ENCODE data around the gene BMP8A. TPM values are rescaled to one million over a fixed set of nuclear protein-coding genes. Genes with fewer than 3 reads are reported as not detected.
A peak's percentile ranks its signal among the peaks of the same experiment; 100 is the strongest.

The BMP8A gene
- total and polyA plus RNA-seq, 7 donors = 0.27 to 3.2 (median 0.81) TPM; not detected in 1

DNA sequence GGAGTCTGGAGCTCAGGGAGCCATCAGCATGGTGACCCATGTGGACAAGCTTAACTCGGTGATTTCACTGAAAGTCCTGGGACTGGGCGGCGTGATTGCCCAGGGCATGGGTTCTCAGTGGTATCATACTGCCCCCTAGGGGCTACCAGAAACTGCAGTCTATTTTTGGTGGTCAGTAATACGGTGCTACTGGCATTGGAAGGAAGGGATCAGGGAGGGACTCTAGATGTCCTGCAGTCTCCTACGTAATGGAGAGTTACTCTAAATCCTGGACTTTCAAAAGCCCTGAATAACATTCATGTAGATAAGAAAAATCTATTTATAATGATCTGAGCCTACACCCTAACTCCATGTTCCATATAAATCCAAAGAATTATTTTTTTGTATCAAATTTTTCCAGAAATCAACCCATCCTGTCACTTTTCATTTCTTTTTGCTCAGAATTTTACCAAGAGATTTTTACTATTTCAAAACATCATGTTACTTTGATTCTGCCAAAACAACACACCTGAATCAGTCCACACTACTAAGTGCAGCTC, 47.9 kb downstream of the BMP8A start:
- Histone ChIP-seq H3K4me1 (peaks cover 0 to 5% (median 2%) of the 10 kb centered on the region in 4 donors), H3K9me3 (no peaks in the 10 kb centered on the region), H3K27ac (no peak overlapping the region), H3K27me3 (no peaks in the 10 kb centered on the region), H3K4me3 (no peak overlapping the region), H3K36me3 (peaks cover 0 to 29% (median 2%) of the 10 kb centered on the region in 4 donors)
- intact Hi-C loops (cut with DNase I) = loop anchor here (2.0 to 10.0 kb wide), 2 partner anchors 55 to 441 kb away; no protein-coding TSS in a partner anchor
- peak; percentile 86 for DNase-seq
- no peak for TF ChIP-seq POLR2A (IDR thresholded peaks at IDR 0.05)
- peak in 1 of 4 donors; percentile 15 for TF ChIP-seq POLR2AphosphoS5 (IDR thresholded peaks at IDR 0.05)
- TF ChIP-seq EP300 (IDR thresholded peaks at IDR 0.05) = no peak
- TF ChIP-seq, protein P1, sequence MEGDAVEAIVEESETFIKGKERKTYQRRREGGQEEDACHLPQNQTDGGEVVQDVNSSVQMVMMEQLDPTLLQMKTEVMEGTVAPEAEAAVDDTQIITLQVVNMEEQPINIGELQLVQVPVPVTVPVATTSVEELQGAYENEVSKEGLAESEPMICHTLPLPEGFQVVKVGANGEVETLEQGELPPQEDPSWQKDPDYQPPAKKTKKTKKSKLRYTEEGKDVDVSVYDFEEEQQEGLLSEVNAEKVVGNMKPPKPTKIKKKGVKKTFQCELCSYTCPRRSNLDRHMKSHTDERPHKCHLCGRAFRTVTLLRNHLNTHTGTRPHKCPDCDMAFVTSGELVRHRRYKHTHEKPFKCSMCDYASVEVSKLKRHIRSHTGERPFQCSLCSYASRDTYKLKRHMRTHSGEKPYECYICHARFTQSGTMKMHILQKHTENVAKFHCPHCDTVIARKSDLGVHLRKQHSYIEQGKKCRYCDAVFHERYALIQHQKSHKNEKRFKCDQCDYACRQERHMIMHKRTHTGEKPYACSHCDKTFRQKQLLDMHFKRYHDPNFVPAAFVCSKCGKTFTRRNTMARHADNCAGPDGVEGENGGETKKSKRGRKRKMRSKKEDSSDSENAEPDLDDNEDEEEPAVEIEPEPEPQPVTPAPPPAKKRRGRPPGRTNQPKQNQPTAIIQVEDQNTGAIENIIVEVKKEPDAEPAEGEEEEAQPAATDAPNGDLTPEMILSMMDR (IDR thresholded peaks at IDR 0.05) = peak; percentile 71 to 92 (median 80)
- WGBS, 2 donors = 7 to 13% methylated on average over 5 of the region's 5 CpGs

DNA sequence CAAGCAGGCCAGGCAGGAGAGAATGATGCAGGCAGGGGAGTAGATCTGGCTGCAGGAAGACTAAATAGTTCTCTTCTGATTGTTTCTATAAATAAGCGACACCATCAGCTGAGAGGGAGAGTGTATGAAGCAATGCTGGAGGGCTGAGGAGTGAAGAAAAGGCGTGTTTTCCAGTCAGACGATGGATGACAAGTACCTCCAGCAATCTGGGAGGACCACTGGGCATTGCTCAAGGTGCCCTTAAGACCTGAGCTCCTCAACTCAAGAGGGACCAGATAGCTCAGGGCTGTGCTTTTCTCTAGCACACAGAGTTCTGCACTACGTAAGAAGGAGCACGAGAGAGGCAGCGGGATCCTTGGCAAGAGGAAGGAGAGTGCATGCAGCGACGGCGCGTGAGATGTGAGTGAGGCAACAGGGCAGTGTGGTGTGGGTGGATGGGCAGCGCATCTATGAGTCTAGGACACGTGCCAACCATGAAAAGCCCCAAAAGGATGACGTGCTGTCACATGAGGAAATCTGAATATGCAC, 49.1 kb downstream of the BMP8A start:
- H3K27me3 ChIP-seq = no peaks in the 10 kb centered on the region
- intact Hi-C loops (cut with DNase I) = no loop called here
- peaks cover 0 to 5% (median 2%) of the 10 kb centered on the region in 4 donors for H3K4me1 ChIP-seq
- peak; percentile 84 for DNase-seq
- H3K36me3 ChIP-seq = peaks cover 0 to 32% (median 5%) of the 10 kb centered on the region in 4 donors
- no peaks in the 10 kb centered on the region for H3K9me3 ChIP-seq
- WGBS, 2 donors = 78 to 88% methylated on average over 13 of the region's 13 CpGs
- TF ChIP-seq EP300 (IDR thresholded peaks at IDR 0.05) (peak in 2 of 4 donors; percentile 30 to 54), POLR2AphosphoS5 (IDR thresholded peaks at IDR 0.05) (peak; percentile 13 to 66 (median 42)), POLR2A (IDR thresholded peaks at IDR 0.05) (no peak)
- TF ChIP-seq, protein P1 (IDR thresholded peaks at IDR 0.05) = no peak
- no peak overlapping the region for H3K4me3 ChIP-seq
- H3K27ac ChIP-seq = peak overlapping the region in 2 of 4 donors; percentile 29 to 50

GRCh38 chr1:39542924-39543323, 51.5 kb downstream of the BMP8A start:
- WGBS, 2 donors = 94 to 95% methylated on average over 5 of the region's 5 CpGs
- peaks cover 0 to 5% (median 2%) of the 10 kb centered on the region in 4 donors for H3K4me1 ChIP-seq
- peaks cover 0 to 48% (median 17%) of the 10 kb centered on the region in 4 donors for H3K36me3 ChIP-seq
- no peak for TF ChIP-seq POLR2AphosphoS5 (IDR thresholded peaks at IDR 0.05)
- no peak for TF ChIP-seq EP300 (IDR thresholded peaks at IDR 0.05)
- TF ChIP-seq, protein P1 (IDR thresholded peaks at IDR 0.05) = no peak
- no peak for TF ChIP-seq POLR2A (IDR thresholded peaks at IDR 0.05)
- H3K9me3 ChIP-seq = no peaks in the 10 kb centered on the region
- H3K4me3 ChIP-seq = no peak overlapping the region
- H3K27me3 ChIP-seq = no peaks in the 10 kb centered on the region
- DNase-seq = no peak
- intact Hi-C loops (cut with DNase I) = no loop called here
- H3K27ac ChIP-seq = no peak overlapping the region

- DNase-seq = no peak
- H3K36me3 ChIP-seq = peaks cover 0 to 60% (median 21%) of the 10 kb centered on the region in 4 donors
Measured at GRCh38 chr1:39544327-39544726, 52.9 kb downstream of the BMP8A start.

More at GRCh38 chr1:39544327-39544726, 52.9 kb downstream of the BMP8A start:
- TF ChIP-seq, protein P1 (IDR thresholded peaks at IDR 0.05) = no peak
- TF ChIP-seq POLR2A (IDR thresholded peaks at IDR 0.05) (no peak), POLR2AphosphoS5 (IDR thresholded peaks at IDR 0.05) (peak in 1 of 4 donors; percentile 15), EP300 (IDR thresholded peaks at IDR 0.05) (no peak)
- no peaks in the 10 kb centered on the region for H3K27me3 ChIP-seq
- intact Hi-C loops (cut with DNase I) = no loop called here
- no peak overlapping the region for H3K4me3 ChIP-seq
- H3K9me3 ChIP-seq = no peaks in the 10 kb centered on the region
- no peak overlapping the region for H3K27ac ChIP-seq
- WGBS, 2 donors = 66 to 72% methylated on average over 4 of the region's 4 CpGs
- no peaks in the 10 kb centered on the region for H3K4me1 ChIP-seq

Data from sigmoid colon (tissue), 7 donors.